HG02938 (cell line): ENCODE results near the gene SLC35F1.

Source experiments
- ATAC-seq: cut with Tn5 transposase; IDR thresholded peaks from one replicate; pipeline ENCODE4 v1.9.1; 2021; ENCODE audit warnings: mild to moderate bottlenecking, moderate library complexity; ENCODE audit not compliant: unreplicated experiment

SLC35F1 gene

GRCh38 chr6:118335325-118335816 lies 428.3 kb downstream of the SLC35F1 start:
- ATAC-seq, result no peak

- ATAC-seq, result no peak
Measured at GRCh38 chr6:118344014-118344670, 437.1 kb downstream of the SLC35F1 start.

GRCh38 chr6:118350881-118351430 lies 443.9 kb downstream of the SLC35F1 start:
- no peak for ATAC-seq

GRCh38 chr6:118353564-118353963 lies 446.5 kb downstream of the SLC35F1 start:
- no peak for ATAC-seq

- peak; percentile 98 for ATAC-seq
Measured at GRCh38 chr6:118354641-118355040, 447.6 kb downstream of the SLC35F1 start.

- ATAC-seq, result no peak
Measured at GRCh38 chr6:118356054-118356453, 449.0 kb downstream of the SLC35F1 start.

- ATAC-seq, result no peak
Measured at GRCh38 chr6:118356686-118357085, 449.6 kb downstream of the SLC35F1 start.
